Stimulated activated CD4-positive, alpha-beta T cell treated with anti-CD3 and anti-CD28 coated beads, TNF-alpha, amount 100 ng/mL, for 24 hours (primary cell): Measurements from ENCODE around the gene ZNF487.
"Not testable (repeated sequence)": the region's sequence is repeated elsewhere in the genome, so short reads cannot be mapped to it uniquely, and the experiment has no call there.

Experiments used
- DNase-seq, 3 experiments: peaks; one replicate each; pipeline ENCODE4 v3.0.0-alpha.2; 2020; ENCODE audit warnings: low read depth in 3 of 3

Gene ZNF487

GRCh38 chr10:43436291-43437140, at the start of gene ZNF487:
Gene ZNF487, plus strand, starts transcription at chr10:43437111. Its CDS starts 38,703 bp downstream, at chr10:43475814.
- DNase-seq = peak; percentile 69 to 88 (median 73)

GRCh38 chr10:43387678-43388032, 49.3 kb upstream of the ZNF487 start:
- DNase-seq = no peak

GRCh38 chr10:43389867-43390266, 47.0 kb upstream of the ZNF487 start:
- DNase-seq = no peak

- no peak for DNase-seq
Observed at GRCh38 chr10:43390333-43390732, 46.6 kb upstream of the ZNF487 start.

DNA sequence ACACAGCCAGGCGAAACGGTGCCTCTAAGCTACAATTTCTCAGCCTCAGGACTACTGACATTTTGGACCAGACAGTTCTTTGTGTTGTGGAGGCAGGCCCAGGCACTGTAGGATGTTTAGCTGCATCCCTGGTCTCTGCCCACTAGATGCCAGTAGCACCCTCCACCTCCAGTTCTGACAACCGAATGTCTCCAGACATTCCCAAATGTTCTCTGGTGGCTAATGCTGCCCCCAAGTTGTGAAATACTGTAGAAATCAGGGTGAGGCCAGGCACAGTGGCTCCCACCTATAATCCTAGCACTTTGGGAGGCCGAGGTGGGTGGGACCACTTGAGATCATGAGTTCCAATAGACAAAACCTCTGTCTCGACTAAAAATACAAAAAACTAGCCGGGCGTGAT, 46.2 kb upstream of the ZNF487 start:
- DNase-seq = no peak

DNA sequence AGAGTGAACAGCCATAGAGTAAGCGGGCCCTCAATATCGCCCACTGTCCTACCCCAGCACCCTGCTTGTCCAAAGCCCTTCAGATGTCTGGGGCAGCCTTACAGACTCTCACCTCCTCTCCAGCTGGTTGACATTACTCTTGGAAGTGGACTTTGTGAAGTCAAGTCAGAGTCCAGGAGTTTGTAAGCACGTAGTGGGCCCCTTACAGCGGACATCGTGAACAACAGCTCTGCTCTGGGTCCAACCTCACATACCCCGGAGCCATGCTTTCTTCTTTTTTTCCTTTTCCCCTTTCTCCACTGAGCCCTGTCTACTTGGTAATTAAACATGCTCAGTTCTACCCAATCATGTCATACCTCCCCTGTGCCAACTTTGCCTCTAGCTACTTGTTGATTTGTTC, 45.4 kb upstream of the ZNF487 start:
- no peak for DNase-seq

GRCh38 chr10:43392748-43393147, 44.2 kb upstream of the ZNF487 start:
- DNase-seq = no peak

DNA sequence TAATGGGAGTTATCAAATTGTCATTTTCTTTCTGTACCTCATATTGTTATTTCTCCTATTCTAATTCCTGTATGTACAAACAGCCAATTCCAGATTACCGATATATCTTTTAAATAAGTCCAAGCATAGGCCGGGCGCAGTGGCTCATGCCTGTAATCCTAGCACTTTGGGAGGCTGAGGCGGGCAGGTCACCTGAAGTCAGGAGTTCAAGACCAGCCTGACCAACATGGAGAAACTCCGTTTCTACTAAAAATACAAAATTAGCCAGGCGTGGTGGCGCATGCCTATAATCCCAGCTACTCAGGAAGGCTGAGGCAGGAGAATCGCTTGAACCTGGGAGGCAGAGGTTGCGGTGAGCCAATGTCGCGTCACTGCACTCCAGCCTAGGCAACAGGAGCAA, 43.7 kb upstream of the ZNF487 start:
- DNase-seq = not testable (repeated sequence)

GRCh38 chr10:43393606-43394360, 43.1 kb upstream of the ZNF487 start:
- no peak for DNase-seq

DNA sequence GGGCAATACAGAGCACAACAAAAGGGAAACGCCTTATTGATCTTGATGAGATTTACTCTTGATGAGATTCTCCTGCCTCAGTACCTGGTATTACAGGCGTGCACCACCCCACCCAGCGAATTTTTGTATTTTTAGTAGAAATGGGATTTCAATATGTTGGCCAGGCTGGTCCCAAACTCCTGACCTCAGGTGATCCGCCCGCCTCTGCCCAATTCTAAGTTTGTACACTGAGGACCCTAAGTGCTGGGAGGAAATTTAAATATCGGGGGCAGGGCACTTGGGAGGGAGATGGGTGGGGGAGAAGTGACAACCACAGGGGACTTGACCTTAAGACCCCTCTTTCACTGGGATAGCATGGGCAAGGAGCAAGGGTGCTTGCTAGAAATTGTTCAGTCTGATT, 42.0 kb upstream of the ZNF487 start:
- no peak for DNase-seq

DNA sequence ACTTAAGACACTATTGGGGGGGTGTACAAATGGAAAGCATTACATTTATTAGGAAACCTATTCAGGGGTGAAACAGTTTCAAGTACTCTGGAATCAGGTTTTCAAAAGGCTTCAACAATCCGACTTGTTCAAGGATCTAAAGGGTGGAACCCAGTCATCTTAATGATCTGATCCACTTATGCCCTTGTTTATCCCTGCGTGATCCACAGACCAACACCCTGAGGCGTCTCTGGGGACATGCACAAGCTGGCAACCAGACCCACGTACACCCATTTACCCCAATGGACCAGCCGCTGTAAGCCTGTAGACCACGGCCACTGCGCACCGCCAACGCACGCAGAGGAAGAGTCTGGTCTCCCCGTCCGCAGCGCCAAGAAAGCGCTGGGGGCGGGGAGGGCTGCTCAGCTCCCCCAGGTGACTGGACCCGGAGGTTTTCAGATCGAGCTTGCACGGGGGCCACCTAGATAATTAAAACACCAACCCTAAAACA, 41.3 kb upstream of the ZNF487 start:
- DNase-seq = peak in 1 of 3 experiments; percentile 43

DNA sequence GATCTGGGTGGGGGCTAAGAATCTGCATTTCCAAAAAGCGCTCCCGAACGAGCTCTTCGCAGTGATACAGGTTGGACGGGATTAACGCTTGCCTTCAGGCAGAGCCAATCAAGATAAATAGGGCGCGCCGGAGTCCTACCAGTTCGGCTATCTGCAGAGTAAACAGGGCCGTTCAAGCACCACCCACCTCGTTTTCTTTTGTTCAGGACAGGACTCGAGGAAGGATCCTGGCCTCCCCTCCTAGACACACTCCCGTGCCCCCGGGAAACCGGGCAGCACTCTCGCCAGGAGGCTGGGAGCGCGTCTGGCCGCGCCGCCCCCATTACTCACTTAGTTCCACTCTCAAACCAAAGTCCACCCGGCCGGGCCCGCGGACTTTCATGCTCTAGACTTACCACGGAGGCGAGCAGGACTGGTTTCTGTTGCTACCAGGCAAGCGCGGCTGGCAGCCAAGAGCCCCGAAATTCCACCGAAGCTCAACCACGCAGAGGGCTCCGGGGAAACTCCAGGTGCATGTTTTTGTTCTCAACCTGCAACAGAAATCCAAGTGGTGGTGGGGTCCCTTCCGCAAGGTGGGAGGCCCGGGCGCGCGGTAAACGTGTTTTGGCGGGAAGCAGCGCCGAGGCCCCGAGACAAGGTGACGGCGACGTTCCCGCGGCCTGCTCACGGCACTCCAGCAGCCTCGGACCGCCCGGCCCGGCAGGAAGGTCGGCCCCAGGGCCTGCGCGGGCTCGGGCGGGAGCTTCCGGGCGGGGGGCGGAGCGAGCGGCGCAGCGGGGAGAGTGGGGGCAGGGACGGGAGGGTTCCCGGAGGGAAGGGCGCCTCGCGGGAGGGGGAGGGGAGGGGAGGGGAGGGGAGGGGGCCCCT, 40.6 kb upstream of the ZNF487 start:
- peak; percentile 44 to 81 (median 69) for DNase-seq

- peak; percentile 57 to 86 (median 67) for DNase-seq
Observed at GRCh38 chr10:43396928-43397624, 39.8 kb upstream of the ZNF487 start.

DNA sequence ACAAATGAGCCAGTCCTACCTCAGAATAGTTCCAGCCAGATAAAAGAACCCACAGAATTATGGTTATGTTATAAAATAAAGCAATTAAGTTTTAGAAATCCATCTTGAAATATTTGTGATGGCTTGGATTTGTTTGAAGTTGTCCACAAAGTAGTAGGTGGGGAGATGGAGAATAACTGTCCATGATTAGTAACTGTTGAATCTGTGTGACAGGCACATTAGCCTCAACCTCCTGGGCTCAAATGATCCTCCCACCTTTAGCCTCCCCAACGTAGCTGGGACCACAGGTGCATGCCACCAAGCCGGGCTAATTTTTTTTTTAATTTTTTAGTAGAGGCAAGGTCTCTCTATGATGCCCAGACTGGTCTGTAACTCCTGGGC, 38.0 kb upstream of the ZNF487 start:
- no peak for DNase-seq

GRCh38 chr10:43399320-43400310, 37.3 kb upstream of the ZNF487 start:
- DNase-seq = no peak

- no peak for DNase-seq
Observed at GRCh38 chr10:43401627-43402026, 35.3 kb upstream of the ZNF487 start.

DNA sequence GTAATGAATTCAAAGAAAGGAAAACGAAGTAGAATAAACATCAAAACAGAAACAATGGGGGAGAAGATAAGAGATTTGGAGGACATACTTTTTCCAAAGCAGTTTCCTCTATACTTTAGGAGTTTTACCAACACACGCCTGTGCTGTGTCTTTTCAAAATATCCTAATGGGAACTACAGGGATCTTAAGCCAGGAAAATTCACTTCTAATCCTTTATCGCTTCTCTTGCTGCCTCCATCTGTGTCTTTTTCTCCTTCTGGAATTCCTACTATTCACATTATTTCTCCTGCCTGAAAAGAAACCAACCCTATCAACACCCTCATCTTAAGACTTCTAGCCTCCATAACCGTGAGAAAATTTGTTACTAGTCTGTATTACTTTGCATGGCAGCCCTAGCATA, 34.7 kb upstream of the ZNF487 start:
- no peak for DNase-seq

DNA sequence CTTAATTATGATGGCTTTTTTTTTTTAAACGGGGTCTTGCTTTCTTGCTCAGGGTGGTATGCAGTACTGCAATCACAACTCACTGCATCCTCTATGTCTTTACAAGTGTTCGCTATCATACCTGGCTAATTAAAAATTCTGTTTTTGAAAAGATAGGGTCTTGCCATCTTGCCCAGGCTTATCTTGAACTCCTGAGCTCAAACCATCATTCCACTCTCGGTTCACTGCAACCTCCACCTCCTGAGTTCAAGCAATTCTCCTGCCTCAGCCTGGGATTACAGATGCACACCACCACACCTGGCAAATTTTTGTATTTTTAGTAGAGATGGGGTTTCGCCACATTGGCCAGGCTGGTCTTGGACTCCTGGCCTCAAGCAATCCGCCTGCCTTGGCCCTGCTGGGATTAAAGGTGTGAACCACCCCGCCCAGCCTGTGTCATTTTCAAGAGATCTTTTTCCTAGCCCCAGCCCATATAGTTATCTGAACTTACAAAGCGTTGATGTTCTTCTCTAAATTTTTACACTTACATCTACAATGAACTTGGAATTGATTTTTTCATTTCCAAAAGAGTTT, 33.9 kb upstream of the ZNF487 start:
- DNase-seq = no peak

GRCh38 chr10:43403911-43404703, 32.8 kb upstream of the ZNF487 start:
- DNase-seq = no peak
